ENCODE data around the gene LMF2.

- TF ChIP-seq FOXA1 (IDR thresholded peaks at IDR 0.05) (no peak), SUZ12 (IDR thresholded peaks at IDR 0.05) (no peak), ARNT (IDR thresholded peaks at IDR 0.05) (no peak), BHLHE40 (IDR thresholded peaks at IDR 0.05; ENCODE audit: borderline replicate concordance) (no peak), LEF1 (IDR thresholded peaks at IDR 0.05; ENCODE audit: borderline replicate concordance) (no peak), NFRKB (IDR thresholded peaks at IDR 0.05) (no peak), FOXM1 (IDR thresholded peaks at IDR 0.05; ENCODE audit: borderline replicate concordance) (no peak), ZNF384 (IDR thresholded peaks at IDR 0.05) (no peak), TARDBP (IDR thresholded peaks at IDR 0.05) (no peak), PKNOX1 (IDR thresholded peaks at IDR 0.05) (no peak), FOXK2 (IDR thresholded peaks at IDR 0.05) (no peak), SP1 (IDR thresholded peaks at IDR 0.05) (no peak), ELF4 (IDR thresholded peaks at IDR 0.05) (no peak)
These were observed 7.0 kb downstream of the LMF2 start for GRCh38 chr22:50500452-50500851.
